PC-9 (cell line): ENCODE measurements around the gene CREB1.

ENCODE experiments used
- CTCF ChIP-seq: fragments of 200-600 bp; sonication (generic); conservative IDR thresholded peaks from 2 replicates; pipeline ENCODE4 v1.6.1; 2017; ENCODE audit warnings: mixed run types, antibody characterized with exemption, mild to moderate bottlenecking, moderate library complexity
- EZH2 ChIP-seq: fragments of 200-600 bp; sonication (generic); IDR thresholded peaks from 2 replicates; pipeline ENCODE4 v1.8.0; 2017; ENCODE audit warnings: antibody characterized with exemption, low read depth

- no peak for TF ChIP-seq CTCF
- TF ChIP-seq EZH2, result no peak
Measured at GRCh38 chr2:207491086-207491485, 38.7 kb upstream of the CREB1 start.
